Adrenal gland (tissue), 12 donors: ENCODE results near the gene HAPLN1. TPM values are rescaled to one million over a fixed set of nuclear protein-coding genes. Genes with fewer than 3 reads are reported as not detected.

Experiments used
- DNase-seq, 7 donors: peaks; one replicate each; pipeline ENCODE4 v3.0.0-alpha.2; 2019 to 2020
- H3K27ac ChIP-seq, 5 donors: fragments of 200-600 bp; sonication (generic) in 4 of 5; 1 replicate in 3 of 5; 2 replicates in 2 of 5; pipeline versions ENCODE4 v1.5.1 to v1.8.0; 2016 to 2020; ENCODE audit warnings: mild to moderate bottlenecking in 1 of 5
- H3K27me3 ChIP-seq: fragments of 200-600 bp; 2 replicates; pipeline ENCODE4 v1.8.0; 2021
- H3K36me3 ChIP-seq, 2 donors: fragments of 200-600 bp; replicated peaks in 1 of 2; 1 replicate in 1 of 2; 2 replicates in 1 of 2; pipeline versions ENCODE4 v1.5.1 to v1.8.0; 2018 to 2022
- H3K4me1 ChIP-seq, 2 donors: fragments of 200-600 bp; replicated peaks in 1 of 2; 1 replicate in 1 of 2; 2 replicates in 1 of 2; pipeline versions ENCODE4 v1.5.1 to v1.8.0; 2018 to 2021
- H3K4me3 ChIP-seq, 4 donors: fragments of 200-600 bp; sonication (generic) in 3 of 4; one replicate each; pipeline ENCODE4 v1.5.1; 2016 to 2018
- H3K9me3 ChIP-seq, 3 donors: fragments of 200-600 bp; sonication (generic) in 1 of 3; replicated peaks in 1 of 3; 1 replicate in 2 of 3; 2 replicates in 1 of 3; pipeline versions ENCODE4 v1.5.1 to v1.8.0; 2016 to 2021
- CTCF ChIP-seq, 6 experiments: fragments of 450-650 bp in 4 of 6; fragments of 200-600 bp in 2 of 6; sonication (generic) in 1 of 6; IDR thresholded peaks; 1 replicate in 5 of 6; 2 replicates in 1 of 6; pipeline versions ENCODE4 v1.5.1 to v1.8.0; 2016 to 2021; ENCODE audit warnings: antibody characterized with exemption in 6 of 6, mild to moderate bottlenecking in 2 of 6, moderate library complexity in 1 of 6
- POLR2A ChIP-seq, 2 donors: fragments of 450-650 bp; IDR thresholded peaks; one replicate each; pipeline ENCODE4 v1.6.1; 2017; ENCODE audit warnings: antibody characterized with exemption in 2 of 2, mild to moderate bottlenecking in 2 of 2, moderate library complexity in 1 of 2
- WGBS, 4 donors: extraction: QIAGEN DNeasy Blood & Tissue Kit in 2 of 4; methylation state at CpG; one replicate each; pipeline versions ENCODE4 v1.1.5 to v1.1.7; 2013 to 2017; 5-methylcytosine and 5-hydroxymethylcytosine counted together
- intact Hi-C, 2 donors: fragments of 100-400 bp; cut with DNase I; formaldehyde crosslinking; loops; one replicate each; pipeline versions ENCODE4 v1.14.1 to v1.15.0; 2022 to 2023
- polyA plus RNA-seq, 3 donors: library from polyadenylated mRNA; stranded (reverse); fragments of 200-250 nt in 2 of 3; fragments of 350-450 nt in 1 of 3; fragmentation: Illumina TruSeq in 1 of 3; extraction: RNeasy Lipid Tissue Mini Kit (QIAGEN cat#74804) in 1 of 3; gene quantifications; one replicate each; pipeline ENCODE4 v1.2.3, GENCODE V29; 2013 to 2014
- total RNA-seq, 9 donors: library from RNA; depleted of rRNA in 4 of 9; stranded (reverse); fragments of >200 nt in 4 of 9; fragments of 120-200 nt in 1 of 9; fragmentation: NEBNext Ultra II Directional in 1 of 9; extraction: Animal tissue kit (Norgen Biotek cat#: 25700) in 1 of 9; gene quantifications; one replicate each; pipeline versions ENCODE4 v1.1.0 to v1.2.4, GENCODE V29; 2013 to 2023
- donor health status: healthy with polysubstance abuse.
- donor health status: Bipolar disorder and iron deficiency.
- donor health status: DM: yes; HTN: yes; CAD: no.
- donor health status: DM: no; HTN: no; CAD: no.
- donor health status: DM: no; HTN: no; CAD: no.
- donor health status: DM: yes; HTN: yes; CAD: no.

Gene HAPLN1
- total and polyA plus RNA-seq, 12 donors: 0.11 TPM; not detected in 11

- Histone ChIP-seq H3K27me3 (peaks cover 31% of the 10 kb centered on the region), H3K9me3 (no peaks in the 10 kb centered on the region), H3K27ac (no peak overlapping the region), H3K4me1 (peaks cover 0 to 9% of the 10 kb centered on the region in 2 donors), H3K36me3 (no peaks in the 10 kb centered on the region), H3K4me3 (no peak overlapping the region)
- intact Hi-C loops: no loop called here
- DNase-seq: peak; percentile 19 to 61 (median 28)
- 5 to 6% (median 5%) methylated on average over 6 of the region's 6 CpGs for WGBS, 4 donors
- TF ChIP-seq POLR2A (IDR thresholded peaks at IDR 0.05) (no peak), CTCF (IDR thresholded peaks at IDR 0.05) (peak; percentile 53 to 88 (median 76))
These were observed 2.3 kb downstream of the HAPLN1 start for GRCh38 chr5:83718195-83718825.

- Histone ChIP-seq H3K27me3 (peaks cover 18% of the 10 kb centered on the region), H3K27ac (no peak overlapping the region), H3K36me3 (no peaks in the 10 kb centered on the region), H3K4me3 (no peak overlapping the region), H3K4me1 (no peaks in the 10 kb centered on the region), H3K9me3 (no peaks in the 10 kb centered on the region)
- WGBS, 4 donors: 64 to 71% (median 69%) methylated on average over 4 of the region's 4 CpGs
- TF ChIP-seq CTCF (IDR thresholded peaks at IDR 0.05) (no peak), POLR2A (IDR thresholded peaks at IDR 0.05) (no peak)
- intact Hi-C loops: no loop called here
- no peak for DNase-seq
These were observed 5.2 kb downstream of the HAPLN1 start for GRCh38 chr5:83715236-83716065.

GRCh38 chr5:83714810-83715209, 5.8 kb downstream of the HAPLN1 start:
- no peak overlapping the region for H3K27ac ChIP-seq
- WGBS, 4 donors: 46 to 92% (median 74%) methylated on average over 1 of the region's 1 CpG
- intact Hi-C loops: no loop called here

More at GRCh38 chr5:83714810-83715209, 5.8 kb downstream of the HAPLN1 start:
- TF ChIP-seq POLR2A (IDR thresholded peaks at IDR 0.05) (no peak), CTCF (IDR thresholded peaks at IDR 0.05) (no peak)
- Histone ChIP-seq H3K4me1 (no peaks in the 10 kb centered on the region), H3K4me3 (no peak overlapping the region), H3K36me3 (no peaks in the 10 kb centered on the region), H3K27me3 (peaks cover 18% of the 10 kb centered on the region), H3K9me3 (no peaks in the 10 kb centered on the region)
- no peak for DNase-seq
